Gastrocnemius medialis (tissue), 4 donors: ENCODE measurements around the gene SLX9. TPM values are rescaled to one million over a fixed set of nuclear protein-coding genes. Genes with fewer than 3 reads are reported as not detected.
A peak's percentile ranks its signal among the peaks of the same experiment; 100 is the strongest.

Experiments
- ATAC-seq, 2 donors: fragments of 150-250 bp; one replicate each; pipeline ENCODE4 v1.9.1; 2016
- DNase-seq, 2 donors: peaks; one replicate each; pipeline ENCODE4 v3.0.0-alpha.2; 2019
- H3K27ac ChIP-seq, 4 donors: fragments of 200-600 bp; sonication (generic); 1 replicate in 1 of 4; 2 replicates in 3 of 4; pipeline ENCODE4 v1.5.1; 2016 to 2018; ENCODE audit warnings: mild to moderate bottlenecking in 2 of 4, moderate library complexity in 1 of 4
- H3K27me3 ChIP-seq, 3 donors: fragments of 200-600 bp; sonication (generic) in 2 of 3; 1 replicate in 1 of 3; 2 replicates in 2 of 3; pipeline versions ENCODE4 v1.5.1 to v1.6.0; 2016 to 2019; ENCODE audit warnings: mild to moderate bottlenecking in 1 of 3, moderate library complexity in 1 of 3
- H3K36me3 ChIP-seq, 2 donors: fragments of 200-600 bp; sonication (generic) in 1 of 2; one replicate each; pipeline ENCODE4 v1.5.1; 2017 to 2018
- H3K4me1 ChIP-seq, 2 donors: fragments of 200-600 bp; sonication (generic) in 1 of 2; one replicate each; pipeline ENCODE4 v1.5.1; 2016 to 2017; ENCODE audit warnings: mild to moderate bottlenecking in 2 of 2
- H3K4me3 ChIP-seq, 4 donors: fragments of 200-600 bp; sonication (generic) in 3 of 4; 1 replicate in 1 of 4; 2 replicates in 3 of 4; pipeline ENCODE4 v1.5.1; 2016 to 2019; ENCODE audit warnings: mild to moderate bottlenecking in 2 of 4
- H3K9me3 ChIP-seq, 3 donors: fragments of 200-600 bp; sonication (generic) in 2 of 3; 1 replicate in 1 of 3; 2 replicates in 2 of 3; pipeline ENCODE4 v1.5.1; 2016 to 2019
- POLR2A ChIP-seq, 2 donors: fragments of 450-650 bp; IDR thresholded peaks; one replicate each; pipeline ENCODE4 v1.6.1; 2017; ENCODE audit warnings: antibody characterized with exemption in 2 of 2, mild to moderate bottlenecking in 2 of 2, moderate library complexity in 2 of 2
- in situ Hi-C, 4 donors: fragments of 200-750 bp; cut with MboI; loops; one replicate each; pipeline versions ENCODE4 v1.15.0 to v1.8.0; 2017; ENCODE audit warnings: low sequenced_read_pairs in 4 of 4
- intact Hi-C: fragments of 100-400 bp; cut with DNase I; formaldehyde crosslinking; loops from one replicate; pipeline ENCODE4 v1.15.1; 2023; ENCODE audit warnings: low total_unique reads
- total RNA-seq, 4 donors: library from RNA; depleted of rRNA; stranded (reverse); fragments of >200 nt; gene quantifications; one replicate each; pipeline versions ENCODE4 v1.1.0 to v1.2.3, GENCODE V29; 2016
- TF ChIP-seq, protein P1 (sequence below), 5 experiments: fragments of 450-650 bp in 3 of 5; fragments of 200-600 bp in 2 of 5; sonication (generic) in 2 of 5; IDR thresholded peaks in 4 of 5; conservative IDR thresholded peaks in 1 of 5; 1 replicate in 4 of 5; 2 replicates in 1 of 5; pipeline ENCODE4 v1.5.1; 2016 to 2019; ENCODE audit warnings: antibody characterized with exemption in 5 of 5, mild to moderate bottlenecking in 3 of 5, moderate library complexity in 3 of 5

Gene SLX9
- total RNA-seq, 4 donors from 2014 or later: 23.7 to 37.6 (median 25.8) TPM

DNA sequence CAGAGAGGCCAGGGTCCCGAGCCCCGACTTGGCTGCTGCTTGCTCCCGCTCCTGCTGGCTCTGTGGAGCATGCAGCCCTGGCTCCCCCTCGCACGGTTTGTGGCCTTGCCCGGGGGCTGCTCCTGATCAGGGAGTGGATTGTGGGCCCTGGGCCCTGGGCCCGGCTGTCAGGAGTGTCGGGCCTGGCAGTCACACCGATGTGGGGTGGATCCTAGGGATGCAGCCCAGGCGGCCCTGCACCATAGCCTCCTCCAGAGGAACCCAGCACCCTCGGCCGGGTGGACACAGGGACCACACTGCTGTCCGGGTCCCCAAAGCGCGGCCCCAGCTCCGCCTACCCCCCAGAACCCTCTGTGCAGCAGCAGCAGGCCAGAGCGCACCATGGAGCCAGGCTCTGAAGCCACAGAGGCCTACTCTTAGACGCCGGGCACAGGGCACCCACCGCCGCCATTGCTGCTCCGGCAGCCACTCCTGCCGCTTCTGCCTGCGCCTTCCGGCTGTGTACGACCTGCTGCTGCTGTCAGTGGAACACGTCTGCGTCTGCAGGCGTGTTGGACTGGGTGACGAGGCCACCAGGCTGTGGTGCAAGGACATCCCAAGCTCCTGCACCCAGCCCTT, 9.4 kb downstream of the SLX9 start:
- intact Hi-C loops: loop anchor here (1.0 kb wide), 1 partner anchor 188 kb away; no protein-coding TSS in a partner anchor
- Histone ChIP-seq H3K4me1 (peaks cover 58 to 63% of the 10 kb centered on the region in 2 donors), H3K27me3 (no peaks in the 10 kb centered on the region), H3K9me3 (no peaks in the 10 kb centered on the region), H3K4me3 (no peak overlapping the region), H3K27ac (peak overlapping the region; percentile 47 to 96 (median 92)), H3K36me3 (peaks cover 0 to 11% of the 10 kb centered on the region in 2 donors)
- no peak for ATAC-seq
- in situ Hi-C loops: loop anchor here (5.0 to 25.0 kb wide), 4 partner anchors 98 to 338 kb away; partner anchors contain the start of gene POFUT2 (in 1 of the 4)
- DNase-seq: no peak
- TF ChIP-seq, protein P1, sequence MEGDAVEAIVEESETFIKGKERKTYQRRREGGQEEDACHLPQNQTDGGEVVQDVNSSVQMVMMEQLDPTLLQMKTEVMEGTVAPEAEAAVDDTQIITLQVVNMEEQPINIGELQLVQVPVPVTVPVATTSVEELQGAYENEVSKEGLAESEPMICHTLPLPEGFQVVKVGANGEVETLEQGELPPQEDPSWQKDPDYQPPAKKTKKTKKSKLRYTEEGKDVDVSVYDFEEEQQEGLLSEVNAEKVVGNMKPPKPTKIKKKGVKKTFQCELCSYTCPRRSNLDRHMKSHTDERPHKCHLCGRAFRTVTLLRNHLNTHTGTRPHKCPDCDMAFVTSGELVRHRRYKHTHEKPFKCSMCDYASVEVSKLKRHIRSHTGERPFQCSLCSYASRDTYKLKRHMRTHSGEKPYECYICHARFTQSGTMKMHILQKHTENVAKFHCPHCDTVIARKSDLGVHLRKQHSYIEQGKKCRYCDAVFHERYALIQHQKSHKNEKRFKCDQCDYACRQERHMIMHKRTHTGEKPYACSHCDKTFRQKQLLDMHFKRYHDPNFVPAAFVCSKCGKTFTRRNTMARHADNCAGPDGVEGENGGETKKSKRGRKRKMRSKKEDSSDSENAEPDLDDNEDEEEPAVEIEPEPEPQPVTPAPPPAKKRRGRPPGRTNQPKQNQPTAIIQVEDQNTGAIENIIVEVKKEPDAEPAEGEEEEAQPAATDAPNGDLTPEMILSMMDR (IDR thresholded peaks at IDR 0.05 in 4 of 5, conservative IDR thresholded peaks at IDR 0.05 in 1 of 5): no peak
- no peak for TF ChIP-seq POLR2A (IDR thresholded peaks at IDR 0.05)

DNA sequence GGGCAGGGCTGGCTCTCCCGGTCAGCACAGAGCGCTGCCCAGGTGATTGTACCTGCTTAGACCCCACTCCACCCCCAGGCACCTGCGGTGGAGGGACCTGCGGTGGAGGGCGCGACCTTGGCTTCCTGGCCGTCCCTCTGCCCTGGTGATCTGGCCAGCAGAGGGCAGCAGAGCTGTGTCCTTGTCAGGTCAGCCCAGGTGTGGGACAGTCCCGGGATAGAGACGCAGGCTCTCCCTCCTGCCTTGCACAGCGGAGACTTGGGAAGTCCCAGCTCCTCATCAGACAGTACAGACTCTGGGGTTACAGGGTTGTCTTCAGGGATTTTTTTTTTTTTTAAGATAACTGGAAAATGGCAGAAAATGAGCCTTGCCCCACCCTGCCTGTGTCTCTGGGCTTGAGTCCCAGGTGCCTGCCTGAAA, 10.0 kb downstream of the SLX9 start:
- peak in 1 of 2 donors; percentile 8 for TF ChIP-seq POLR2A (IDR thresholded peaks at IDR 0.05)
- TF ChIP-seq, protein P1 (IDR thresholded peaks at IDR 0.05 in 4 of 5, conservative IDR thresholded peaks at IDR 0.05 in 1 of 5): peak; percentile 90 to 98 (median 96)

GRCh38 chr21:44950351-44950750, 10.5 kb downstream of the SLX9 start:
- no peaks in the 10 kb centered on the region for H3K36me3 ChIP-seq
- TF ChIP-seq, protein P1 (IDR thresholded peaks at IDR 0.05 in 4 of 5, conservative IDR thresholded peaks at IDR 0.05 in 1 of 5): no peak
- TF ChIP-seq POLR2A (IDR thresholded peaks at IDR 0.05): no peak
- in situ Hi-C loops: loop anchor here in 2 of 4 donors (5.0 to 10.0 kb wide), 2 partner anchors 94 to 182 kb away; no protein-coding TSS in a partner anchor

More for the DNA sequence above, 10.0 kb downstream of the SLX9 start:
- Histone ChIP-seq H3K9me3 (no peaks in the 10 kb centered on the region), H3K4me3 (no peak overlapping the region), H3K4me1 (peaks cover 63 to 64% of the 10 kb centered on the region in 2 donors), H3K27ac (peak overlapping the region; percentile 47 to 96 (median 92)), H3K27me3 (no peaks in the 10 kb centered on the region), H3K36me3 (peaks cover 0 to 5% of the 10 kb centered on the region in 2 donors)
- in situ Hi-C loops: loop anchor here (5.0 to 25.0 kb wide), 5 partner anchors 95 to 338 kb away; partner anchors contain the start of gene POFUT2 (in 1 of the 4)
- DNase-seq: peak; percentile 82 to 94
- intact Hi-C loops: loop anchor here (1.0 to 5.0 kb wide), 3 partner anchors 53 to 338 kb away; partner anchors contain the start of gene POFUT2
- peak; percentile 40 to 53 for ATAC-seq

GRCh38 chr21:44951186-44951915, 11.5 kb downstream of the SLX9 start:
- no peaks in the 10 kb centered on the region for H3K36me3 ChIP-seq
- no peak for DNase-seq

More at GRCh38 chr21:44950351-44950750, 10.5 kb downstream of the SLX9 start:
- ATAC-seq (no peak), DNase-seq (peak in 1 of 2 donors; percentile 34)
- Histone ChIP-seq H3K27ac (peak overlapping the region; percentile 29 to 94 (median 50)), H3K9me3 (no peaks in the 10 kb centered on the region), H3K4me3 (no peak overlapping the region), H3K4me1 (peaks cover 64 to 66% of the 10 kb centered on the region in 2 donors), H3K27me3 (no peaks in the 10 kb centered on the region)
- intact Hi-C loops: loop anchor here (5.0 kb wide), 2 partner anchors 52 to 337 kb away; partner anchors contain the start of gene POFUT2

More at GRCh38 chr21:44951186-44951915, 11.5 kb downstream of the SLX9 start:
- Histone ChIP-seq H3K27me3 (no peaks in the 10 kb centered on the region), H3K27ac (peak overlapping the region in 3 of 4 donors; percentile 90 to 99 (median 96)), H3K4me3 (no peak overlapping the region), H3K4me1 (peaks cover 61 to 66% of the 10 kb centered on the region in 2 donors), H3K9me3 (no peaks in the 10 kb centered on the region)
- TF ChIP-seq POLR2A (IDR thresholded peaks at IDR 0.05): no peak
- intact Hi-C loops: loop anchor here (5.0 kb wide), 2 partner anchors 51 to 336 kb away; partner anchors contain the start of gene POFUT2
- ATAC-seq: no peak
- in situ Hi-C loops: loop anchor here in 2 of 4 donors (5.0 to 10.0 kb wide), 2 partner anchors 93 to 181 kb away; no protein-coding TSS in a partner anchor
